ENCODE data around the gene SERPINB5. TPM values are rescaled to one million over a fixed set of nuclear protein-coding genes. Genes with fewer than 3 reads are reported as not detected.

SERPINB5 gene
- total and polyA plus RNA-seq, 2 donors (not counting 1 experiment from before 2014, with no cell fraction given), result not detected

GRCh38 chr18:63508596-63508995, 31.8 kb downstream of the SERPINB5 start:
- Mint-ChIP-seq H3K27me3 (peaks cover 46% of the 10 kb centered on the region), H3K9me3 (ENCODE audit: insufficient read depth) (no peaks in the 10 kb centered on the region), H3K27ac (no peak overlapping the region), H3K4me3 (no peak overlapping the region), H3K4me1 (no peaks in the 10 kb centered on the region)
- DNase-seq (no peak), ATAC-seq (ENCODE audit: low read depth) (no peak)
- 0% methylated on average over 1 of the region's 3 CpGs for WGBS (ENCODE audit: insufficient coverage)
- H3K27me3 ChIP-seq (replicated peaks in 1 of 4; ENCODE audit: control extremely low read depth in 1 of 4, control insufficient read depth in 3 of 4, insufficient read depth in 4 of 4, low read length in 3 of 4), result peaks cover 0 to 5% (median 0%) of the 10 kb centered on the region in 4 experiments
- TF ChIP-seq, protein P1, sequence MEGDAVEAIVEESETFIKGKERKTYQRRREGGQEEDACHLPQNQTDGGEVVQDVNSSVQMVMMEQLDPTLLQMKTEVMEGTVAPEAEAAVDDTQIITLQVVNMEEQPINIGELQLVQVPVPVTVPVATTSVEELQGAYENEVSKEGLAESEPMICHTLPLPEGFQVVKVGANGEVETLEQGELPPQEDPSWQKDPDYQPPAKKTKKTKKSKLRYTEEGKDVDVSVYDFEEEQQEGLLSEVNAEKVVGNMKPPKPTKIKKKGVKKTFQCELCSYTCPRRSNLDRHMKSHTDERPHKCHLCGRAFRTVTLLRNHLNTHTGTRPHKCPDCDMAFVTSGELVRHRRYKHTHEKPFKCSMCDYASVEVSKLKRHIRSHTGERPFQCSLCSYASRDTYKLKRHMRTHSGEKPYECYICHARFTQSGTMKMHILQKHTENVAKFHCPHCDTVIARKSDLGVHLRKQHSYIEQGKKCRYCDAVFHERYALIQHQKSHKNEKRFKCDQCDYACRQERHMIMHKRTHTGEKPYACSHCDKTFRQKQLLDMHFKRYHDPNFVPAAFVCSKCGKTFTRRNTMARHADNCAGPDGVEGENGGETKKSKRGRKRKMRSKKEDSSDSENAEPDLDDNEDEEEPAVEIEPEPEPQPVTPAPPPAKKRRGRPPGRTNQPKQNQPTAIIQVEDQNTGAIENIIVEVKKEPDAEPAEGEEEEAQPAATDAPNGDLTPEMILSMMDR (IDR thresholded peaks at IDR 0.05), result no peak
- TF ChIP-seq EZH2 (IDR thresholded peaks at IDR 0.05; ENCODE audit: borderline replicate concordance, insufficient read depth, low read depth, low read length, poor library complexity, severe bottlenecking), result no peak
- no peaks in the 10 kb centered on the region for H3K36me3 ChIP-seq (replicated peaks in 1 of 2; ENCODE audit: control extremely low read depth in 1 of 2, control insufficient read depth in 1 of 2, extremely low read depth in 1 of 2, insufficient read depth in 2 of 2, low read length in 1 of 2)
- H3K4me3 ChIP-seq (ENCODE audit: control extremely low read depth in 1 of 5, extremely low read depth in 1 of 5, insufficient read depth in 1 of 5, low read depth in 2 of 5, low read length in 4 of 5), result no peak overlapping the region
- no peaks in the 10 kb centered on the region for H3K4me1 ChIP-seq (ENCODE audit: control insufficient read depth in 2 of 2, insufficient read depth in 2 of 2, low read length in 2 of 2)
- no peak overlapping the region for H3K4me2 ChIP-seq (replicated peaks; ENCODE audit: low read depth, low read length, poor library complexity, severe bottlenecking)
- ChIA-PET POLR2A (no interaction called here), CTCF (interaction anchor here (8.1 kb wide), 1 partner anchor 9 kb away, joined by 47 read pairs; no protein-coding TSS in a partner anchor)
- H3K79me2 ChIP-seq (ENCODE audit: control insufficient read depth, insufficient read depth, low read length), result no peaks in the 10 kb centered on the region
- H3K27ac ChIP-seq (ENCODE audit: low read length in 2 of 2), result no peak overlapping the region
- no peak overlapping the region for H2AFZ ChIP-seq (ENCODE audit: insufficient read depth, low read depth, low read length, poor library complexity, severe bottlenecking)
- H3K9ac ChIP-seq (ENCODE audit: low read length), result no peak overlapping the region
- intact Hi-C loops (cut with micrococcal nuclease), result no loop called here
- H4K20me1 ChIP-seq (ENCODE audit: control insufficient read depth, insufficient read depth, low read length, poor library complexity, severe bottlenecking), result no peaks in the 10 kb centered on the region
- H3K9me3 ChIP-seq (ENCODE audit: control extremely low read depth in 1 of 3, control insufficient read depth in 2 of 3, insufficient read depth in 1 of 3, low read length in 2 of 3), result no peaks in the 10 kb centered on the region

- CTCF ChIA-PET, result interaction anchor here (0.7 to 8.1 kb wide), 6 partner anchors 7 to 495 kb away, joined by 3 to 47 read pairs (median 4); no protein-coding TSS in a partner anchor
- no peak overlapping the region for H3K4me2 ChIP-seq (replicated peaks; ENCODE audit: low read depth, low read length, poor library complexity, severe bottlenecking)
- no peak overlapping the region for H3K27ac ChIP-seq (ENCODE audit: low read length in 2 of 2)
- H3K36me3 ChIP-seq (replicated peaks in 1 of 2; ENCODE audit: control extremely low read depth in 1 of 2, control insufficient read depth in 1 of 2, extremely low read depth in 1 of 2, insufficient read depth in 2 of 2, low read length in 1 of 2), result no peaks in the 10 kb centered on the region
- H3K4me1 ChIP-seq (ENCODE audit: control insufficient read depth in 2 of 2, insufficient read depth in 2 of 2, low read length in 2 of 2), result no peaks in the 10 kb centered on the region
- no peaks in the 10 kb centered on the region for H3K79me2 ChIP-seq (ENCODE audit: control insufficient read depth, insufficient read depth, low read length)
- peaks cover 0 to under 1% (median 0%) of the 10 kb centered on the region in 4 experiments for H3K27me3 ChIP-seq (replicated peaks in 1 of 4; ENCODE audit: control extremely low read depth in 1 of 4, control insufficient read depth in 3 of 4, insufficient read depth in 4 of 4, low read length in 3 of 4)
- H2AFZ ChIP-seq (ENCODE audit: insufficient read depth, low read depth, low read length, poor library complexity, severe bottlenecking), result no peak overlapping the region
- H3K9ac ChIP-seq (ENCODE audit: low read length), result no peak overlapping the region
- intact Hi-C loops (cut with micrococcal nuclease), result no loop called here
- no peaks in the 10 kb centered on the region for H4K20me1 ChIP-seq (ENCODE audit: control insufficient read depth, insufficient read depth, low read length, poor library complexity, severe bottlenecking)
- ATAC-seq (ENCODE audit: low read depth) (no peak), DNase-seq (no peak)
- no peak overlapping the region for H3K27ac Mint-ChIP-seq
- no peaks in the 10 kb centered on the region for H3K9me3 ChIP-seq (ENCODE audit: control extremely low read depth in 1 of 3, control insufficient read depth in 2 of 3, insufficient read depth in 1 of 3, low read length in 2 of 3)
- H3K27me3 Mint-ChIP-seq, result peaks cover 36% of the 10 kb centered on the region
- H3K4me3 ChIP-seq (ENCODE audit: control extremely low read depth in 1 of 5, extremely low read depth in 1 of 5, insufficient read depth in 1 of 5, low read depth in 2 of 5, low read length in 4 of 5), result no peak overlapping the region
- no peaks in the 10 kb centered on the region for H3K4me1 Mint-ChIP-seq
- no peaks in the 10 kb centered on the region for H3K9me3 Mint-ChIP-seq (ENCODE audit: insufficient read depth)
- TF ChIP-seq EZH2 (IDR thresholded peaks at IDR 0.05; ENCODE audit: borderline replicate concordance, insufficient read depth, low read depth, low read length, poor library complexity, severe bottlenecking), result no peak
- TF ChIP-seq, protein P1 (IDR thresholded peaks at IDR 0.05), result peak; percentile 38
- H3K4me3 Mint-ChIP-seq, result no peak overlapping the region
- WGBS (ENCODE audit: insufficient coverage), result 52% methylated on average over 3 of the region's 7 CpGs
- POLR2A ChIA-PET, result no interaction called here
These were observed 34.5 kb downstream of the SERPINB5 start for GRCh38 chr18:63511285-63511684.

All from B cell (primary cell).